ENCODE results near the gene ZDHHC1.
"Not testable (repeated sequence)": the region's sequence is repeated elsewhere in the genome, so short reads cannot be mapped to it uniquely, and the experiment has no call there.

Gene ZDHHC1

GRCh38 chr16:67417333-67418061 is 1.2 kb upstream of the ZDHHC1 start:
- no peak overlapping the region for H3K27ac Mint-ChIP-seq
- H3K36me3 Mint-ChIP-seq (ENCODE audit: low read depth) = no peaks in the 10 kb centered on the region
- peaks cover 42% of the 10 kb centered on the region for H3K27me3 Mint-ChIP-seq (ENCODE audit: low read depth)

GRCh38 chr16:67415421-67415820 is 856 bp downstream of the ZDHHC1 start:
- not testable (repeated sequence) for H3K36me3 Mint-ChIP-seq (ENCODE audit: low read depth); H3K27ac Mint-ChIP-seq; H3K9me3 Mint-ChIP-seq
- Mint-ChIP-seq H3K4me1 (ENCODE audit: low read depth) (peaks cover 11% of the 10 kb centered on the region), H3K27me3 (ENCODE audit: low read depth) (peaks cover 46% of the 10 kb centered on the region), H3K4me3 (peak overlapping the region; percentile 29)

More at GRCh38 chr16:67417333-67418061, 1.2 kb upstream of the ZDHHC1 start:
- Mint-ChIP-seq H3K4me3 (peak overlapping the region; percentile 52), H3K4me1 (ENCODE audit: low read depth) (peaks cover 11% of the 10 kb centered on the region), H3K9me3 (no peaks in the 10 kb centered on the region)

GRCh38 chr16:67413978-67414911 is 2.0 kb downstream of the ZDHHC1 start:
- Mint-ChIP-seq H3K27me3 (ENCODE audit: low read depth) (peaks cover 40% of the 10 kb centered on the region), H3K4me3 (no peak overlapping the region), H3K27ac (no peak overlapping the region), H3K4me1 (ENCODE audit: low read depth) (peaks cover 9% of the 10 kb centered on the region), H3K9me3 (no peaks in the 10 kb centered on the region), H3K36me3 (ENCODE audit: low read depth) (no peaks in the 10 kb centered on the region)

GRCh38 chr16:67412294-67412693 is 4.0 kb downstream of the ZDHHC1 start:
- Mint-ChIP-seq H3K36me3 (ENCODE audit: low read depth) (no peaks in the 10 kb centered on the region), H3K27ac (no peak overlapping the region), H3K4me1 (ENCODE audit: low read depth) (peaks cover 9% of the 10 kb centered on the region), H3K27me3 (ENCODE audit: low read depth) (peaks cover 29% of the 10 kb centered on the region), H3K4me3 (no peak overlapping the region), H3K9me3 (no peaks in the 10 kb centered on the region)

DNA sequence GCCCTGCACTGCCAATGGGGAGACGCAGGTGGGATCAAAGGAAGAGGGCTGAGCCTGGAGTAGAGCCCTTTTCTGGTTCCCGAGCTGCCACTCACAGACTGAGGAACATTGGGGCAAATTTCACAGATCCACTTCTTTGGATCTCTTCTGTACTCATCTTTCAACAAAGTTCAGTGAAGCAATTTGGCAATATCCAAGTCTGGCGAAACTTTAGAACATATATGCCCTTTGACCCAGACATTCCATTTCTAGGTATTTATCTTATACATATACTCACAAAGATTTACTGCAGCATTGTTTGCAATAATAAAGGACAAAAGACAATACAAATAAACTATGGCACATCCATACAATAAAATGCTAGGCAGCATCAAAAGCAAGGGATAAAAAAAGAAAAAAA is 4.9 kb downstream of the ZDHHC1 start:
- Mint-ChIP-seq H3K36me3 (ENCODE audit: low read depth) (no peaks in the 10 kb centered on the region), H3K27ac (no peak overlapping the region), H3K9me3 (no peaks in the 10 kb centered on the region), H3K4me3 (no peak overlapping the region), H3K4me1 (ENCODE audit: low read depth) (peaks cover 4% of the 10 kb centered on the region), H3K27me3 (ENCODE audit: low read depth) (peaks cover 22% of the 10 kb centered on the region)

DNA sequence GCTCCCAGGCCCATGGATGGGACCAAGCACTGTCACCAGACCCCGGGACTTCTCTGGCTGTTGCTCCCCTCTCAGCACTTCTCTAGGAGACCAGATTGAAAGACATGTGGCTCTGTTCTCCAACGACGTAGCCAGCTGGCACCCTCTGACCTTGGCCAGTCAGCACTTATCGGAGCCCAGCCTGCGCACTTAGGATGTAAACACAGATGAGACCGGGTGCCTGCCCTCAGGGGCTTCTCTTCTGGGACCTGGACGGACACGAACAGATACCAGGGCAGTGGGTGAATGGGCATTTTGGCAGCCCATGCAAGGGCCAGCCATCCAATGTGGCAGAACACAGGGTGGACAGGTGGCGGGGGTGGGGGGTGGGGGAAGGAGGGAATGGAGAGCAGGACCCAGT is 6.6 kb downstream of the ZDHHC1 start:
- no peak overlapping the region for H3K27ac Mint-ChIP-seq
- H3K4me1 Mint-ChIP-seq (ENCODE audit: low read depth) = peaks cover 1% of the 10 kb centered on the region
- no peaks in the 10 kb centered on the region for H3K36me3 Mint-ChIP-seq (ENCODE audit: low read depth)
- H3K27me3 Mint-ChIP-seq (ENCODE audit: low read depth) = peaks cover 16% of the 10 kb centered on the region
- H3K9me3 Mint-ChIP-seq = no peaks in the 10 kb centered on the region
- H3K4me3 Mint-ChIP-seq = no peak overlapping the region

DNA sequence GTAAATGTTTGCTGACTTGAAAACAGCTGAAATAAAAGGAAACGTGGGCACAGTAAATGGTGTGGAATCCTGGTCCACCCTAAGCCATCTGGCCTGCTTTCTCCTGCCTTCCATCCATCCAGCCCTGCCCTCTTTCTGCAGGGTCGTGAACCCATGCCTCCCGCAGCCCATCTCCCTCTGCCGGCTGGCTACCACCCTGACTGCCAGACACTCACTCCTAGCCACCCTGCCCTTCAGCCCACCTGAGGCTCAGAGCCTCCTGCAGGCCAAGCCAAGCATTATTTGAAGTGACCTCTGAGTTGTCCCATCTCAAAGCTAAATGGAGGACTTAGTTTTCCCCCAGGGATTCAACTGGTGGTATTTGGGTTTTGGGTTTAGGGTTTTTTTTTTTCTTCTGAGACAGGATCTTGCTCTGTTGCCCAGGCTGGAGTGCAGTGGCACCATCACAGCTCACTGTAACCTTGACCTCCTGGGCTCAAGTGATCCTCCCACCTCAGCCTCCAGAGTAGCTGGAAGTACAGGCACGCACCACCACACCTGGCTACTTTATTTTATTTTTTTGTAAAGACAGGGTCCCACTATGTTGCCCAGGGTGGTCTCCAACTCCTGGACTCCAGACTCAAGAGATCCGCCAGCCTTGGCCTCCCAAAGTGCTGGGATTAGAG is 8.4 kb downstream of the ZDHHC1 start:
- H3K4me3 Mint-ChIP-seq = no peak overlapping the region
- no peaks in the 10 kb centered on the region for H3K9me3 Mint-ChIP-seq
- H3K36me3 Mint-ChIP-seq (ENCODE audit: low read depth) = no peaks in the 10 kb centered on the region
- no peaks in the 10 kb centered on the region for H3K4me1 Mint-ChIP-seq (ENCODE audit: low read depth)
- H3K27me3 Mint-ChIP-seq (ENCODE audit: low read depth) = peaks cover 5% of the 10 kb centered on the region
- no peak overlapping the region for H3K27ac Mint-ChIP-seq

DNA sequence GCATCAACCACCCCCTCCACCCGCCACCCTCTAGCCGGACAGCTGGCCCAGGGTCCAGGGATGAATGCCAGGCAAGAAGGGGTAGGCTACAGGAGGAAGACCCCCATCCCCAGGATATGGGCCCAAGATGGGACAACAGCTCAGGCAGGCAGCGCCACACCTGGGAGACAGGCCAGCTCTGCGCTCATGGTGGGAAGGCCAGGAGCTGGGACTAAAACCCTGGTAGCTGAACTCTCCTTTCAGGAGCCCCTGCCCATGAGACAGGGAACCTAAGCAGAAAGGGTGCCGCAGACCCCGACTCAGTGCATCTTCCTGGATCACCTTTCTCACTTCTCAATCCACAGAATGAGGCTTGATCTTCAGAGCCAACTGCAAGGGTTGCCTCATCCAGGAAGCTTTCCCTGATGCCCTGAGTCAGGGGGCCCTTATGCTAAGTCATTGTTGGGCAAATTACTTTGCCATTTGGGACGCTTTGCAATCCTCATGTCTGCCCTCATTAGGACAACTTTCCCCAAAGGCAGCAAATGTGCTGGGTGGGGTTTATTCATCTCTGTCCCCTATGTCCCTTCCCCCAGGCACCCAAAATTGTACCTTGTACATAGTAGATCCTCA is 9.0 kb downstream of the ZDHHC1 start:
- Mint-ChIP-seq H3K36me3 (ENCODE audit: low read depth) (no peaks in the 10 kb centered on the region), H3K4me1 (ENCODE audit: low read depth) (no peaks in the 10 kb centered on the region), H3K9me3 (no peaks in the 10 kb centered on the region), H3K27ac (no peak overlapping the region), H3K27me3 (ENCODE audit: low read depth) (peaks cover 5% of the 10 kb centered on the region), H3K4me3 (no peak overlapping the region)

DNA sequence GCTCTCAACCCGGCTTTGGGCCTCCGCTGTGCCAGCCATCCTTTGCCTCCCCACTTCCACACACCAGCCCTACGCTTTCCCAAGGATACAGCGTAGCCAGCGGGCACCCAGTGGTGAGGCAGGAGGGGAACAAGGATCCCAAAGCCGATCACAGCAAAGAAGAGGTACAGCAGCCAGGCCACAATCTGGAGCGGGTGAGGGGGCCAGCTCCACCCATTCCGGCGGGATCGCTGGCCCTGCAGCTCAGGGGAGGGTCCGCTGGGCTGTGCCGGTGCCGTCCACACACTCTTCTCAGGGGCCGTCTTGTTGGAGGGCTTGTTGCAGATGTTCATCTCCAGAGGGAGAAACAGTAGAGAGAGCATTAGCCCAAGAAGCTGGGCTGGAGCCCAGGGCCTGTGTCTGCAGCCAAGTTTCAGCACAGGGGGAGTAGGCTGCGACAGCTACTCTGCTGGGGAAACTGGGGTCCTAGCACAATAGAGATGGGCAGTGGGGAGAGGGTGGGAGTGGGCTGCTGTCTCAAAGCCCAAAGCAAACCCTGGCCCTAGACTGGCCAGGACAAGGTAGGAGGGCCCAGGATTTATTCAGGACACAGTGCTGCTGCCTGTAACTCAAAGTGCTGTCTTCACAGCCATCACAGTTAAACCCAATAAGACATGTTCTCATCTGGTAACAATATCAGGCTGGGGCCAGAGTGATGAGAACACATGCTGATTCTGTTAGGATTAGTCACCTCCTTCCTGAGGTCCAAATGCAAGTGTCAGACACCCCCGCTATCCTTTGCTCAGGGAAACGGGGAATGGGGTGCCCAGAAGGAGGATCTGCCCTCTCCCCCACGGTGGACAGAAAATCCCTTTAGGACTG is 9.9 kb downstream of the ZDHHC1 start:
- no peak overlapping the region for H3K27ac Mint-ChIP-seq
- no peaks in the 10 kb centered on the region for H3K9me3 Mint-ChIP-seq
- H3K36me3 Mint-ChIP-seq (ENCODE audit: low read depth) = no peaks in the 10 kb centered on the region
- H3K27me3 Mint-ChIP-seq (ENCODE audit: low read depth) = peaks cover 9% of the 10 kb centered on the region
- H3K4me3 Mint-ChIP-seq = no peak overlapping the region
- H3K4me1 Mint-ChIP-seq (ENCODE audit: low read depth) = no peaks in the 10 kb centered on the region

- H3K27me3 Mint-ChIP-seq (ENCODE audit: low read depth) = peaks cover 8% of the 10 kb centered on the region
- no peaks in the 10 kb centered on the region for H3K9me3 Mint-ChIP-seq
- H3K4me3 Mint-ChIP-seq = no peak overlapping the region
- no peaks in the 10 kb centered on the region for H3K36me3 Mint-ChIP-seq (ENCODE audit: low read depth)
- no peak overlapping the region for H3K27ac Mint-ChIP-seq
- no peaks in the 10 kb centered on the region for H3K4me1 Mint-ChIP-seq (ENCODE audit: low read depth)
Measured at GRCh38 chr16:67405336-67405735, 10.9 kb downstream of the ZDHHC1 start.

- Mint-ChIP-seq H3K27ac (no peak overlapping the region), H3K36me3 (ENCODE audit: low read depth) (no peaks in the 10 kb centered on the region), H3K9me3 (no peaks in the 10 kb centered on the region), H3K4me3 (no peak overlapping the region), H3K27me3 (ENCODE audit: low read depth) (peaks cover 8% of the 10 kb centered on the region), H3K4me1 (ENCODE audit: low read depth) (no peaks in the 10 kb centered on the region)
Measured at GRCh38 chr16:67404740-67405226, 11.5 kb downstream of the ZDHHC1 start.

- Mint-ChIP-seq H3K27me3 (ENCODE audit: low read depth) (peaks cover 8% of the 10 kb centered on the region), H3K4me1 (ENCODE audit: low read depth) (no peaks in the 10 kb centered on the region), H3K27ac (no peak overlapping the region), H3K4me3 (no peak overlapping the region), H3K36me3 (ENCODE audit: low read depth) (no peaks in the 10 kb centered on the region), H3K9me3 (no peaks in the 10 kb centered on the region)
Measured at GRCh38 chr16:67403976-67404555, 12.2 kb downstream of the ZDHHC1 start.

DNA sequence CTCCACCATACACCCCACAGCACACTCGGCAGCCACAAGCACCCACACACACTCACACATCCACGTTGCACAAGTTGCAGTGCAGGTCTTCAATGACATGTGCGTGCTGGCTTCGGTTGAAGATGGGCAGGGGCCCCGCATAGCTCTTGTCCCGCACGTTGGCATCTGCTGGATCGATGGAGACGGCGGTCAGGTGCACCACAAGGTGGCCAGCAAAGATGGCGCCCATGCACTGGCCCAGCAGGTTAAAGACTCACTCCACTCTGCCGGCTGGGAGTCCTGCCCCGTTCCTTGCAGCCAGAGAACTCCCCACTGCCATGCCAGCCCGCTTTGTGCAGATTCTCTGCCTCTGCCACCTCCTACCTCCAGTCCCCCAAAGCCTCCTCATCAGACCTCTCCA is 15.4 kb downstream of the ZDHHC1 start:
- Mint-ChIP-seq H3K27me3 (ENCODE audit: low read depth) (peaks cover 9% of the 10 kb centered on the region), H3K27ac (no peak overlapping the region), H3K36me3 (ENCODE audit: low read depth) (no peaks in the 10 kb centered on the region), H3K9me3 (no peaks in the 10 kb centered on the region), H3K4me3 (no peak overlapping the region), H3K4me1 (ENCODE audit: low read depth) (no peaks in the 10 kb centered on the region)

All from T-helper 1 cell treated with Interleukin-12 subunit alpha and Interleukin-12 subunit beta and Interleukin-4 antibody, amounts not matched to agents 30 μg/mL and 1 μg/mL, for 36 hours (primary cell).